Measurements from ENCODE around the gene CCNI2. TPM values are rescaled to one million over a fixed set of nuclear protein-coding genes. Genes with fewer than 3 reads are reported as not detected.

Gene CCNI2
- total RNA-seq, 1 donor from 2014 or later, result 0.34 TPM

DNA sequence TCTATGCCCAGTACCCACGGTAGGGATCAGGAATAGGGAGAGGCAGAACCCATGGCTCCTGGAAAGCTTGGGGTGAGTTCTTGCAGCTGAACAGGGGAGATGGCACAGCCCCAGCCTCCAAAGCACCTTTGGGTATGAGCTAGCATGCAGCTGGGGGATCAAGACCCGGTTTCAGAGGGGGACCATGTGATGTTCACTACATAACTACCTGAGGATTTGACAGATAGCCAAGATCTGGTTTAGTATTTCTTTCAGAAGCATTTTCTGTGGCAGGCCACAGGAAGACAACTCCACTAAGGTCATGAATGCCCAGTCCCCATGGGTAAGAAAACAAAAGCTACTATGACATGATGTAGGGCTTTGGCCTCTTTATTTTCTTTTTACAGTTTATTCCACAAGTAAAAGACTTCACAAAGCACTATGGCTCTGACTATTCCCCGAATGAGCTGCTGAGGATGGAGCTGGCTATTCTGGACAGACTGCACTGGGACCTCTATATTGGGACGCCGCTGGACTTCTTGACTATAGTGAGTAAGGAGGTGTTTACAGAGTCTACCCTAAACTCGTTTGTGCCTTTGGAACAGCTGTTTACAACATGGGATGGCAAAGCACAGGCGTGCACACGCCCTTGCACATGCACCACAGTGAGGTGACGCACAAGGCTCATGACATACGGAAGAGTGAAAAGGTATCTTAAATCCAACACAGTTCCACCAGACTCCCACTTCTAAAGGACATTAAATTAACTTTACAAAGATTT is 3.4 kb downstream of the CCNI2 start:
- DNase-seq, result no peak

DNA sequence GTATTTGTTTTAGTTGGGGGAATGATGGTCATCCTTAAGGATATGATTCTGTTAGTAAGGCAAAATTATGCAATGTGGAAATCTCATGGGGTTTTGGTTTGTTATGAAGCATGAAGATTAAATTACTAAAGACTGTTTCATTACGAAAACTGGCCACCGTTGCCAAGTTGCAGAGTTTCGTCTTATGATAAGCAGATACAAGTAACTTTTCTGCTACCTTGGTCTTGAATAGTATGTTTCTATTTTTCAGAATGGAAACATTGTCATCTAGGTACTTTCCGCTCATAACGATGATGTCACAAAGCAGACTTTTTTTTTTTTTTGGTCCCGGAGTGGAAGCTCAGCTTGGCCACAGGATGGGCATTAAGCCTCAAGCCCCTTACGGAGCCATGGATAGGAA is 4.2 kb downstream of the CCNI2 start:
- DNase-seq, result no peak

DNA sequence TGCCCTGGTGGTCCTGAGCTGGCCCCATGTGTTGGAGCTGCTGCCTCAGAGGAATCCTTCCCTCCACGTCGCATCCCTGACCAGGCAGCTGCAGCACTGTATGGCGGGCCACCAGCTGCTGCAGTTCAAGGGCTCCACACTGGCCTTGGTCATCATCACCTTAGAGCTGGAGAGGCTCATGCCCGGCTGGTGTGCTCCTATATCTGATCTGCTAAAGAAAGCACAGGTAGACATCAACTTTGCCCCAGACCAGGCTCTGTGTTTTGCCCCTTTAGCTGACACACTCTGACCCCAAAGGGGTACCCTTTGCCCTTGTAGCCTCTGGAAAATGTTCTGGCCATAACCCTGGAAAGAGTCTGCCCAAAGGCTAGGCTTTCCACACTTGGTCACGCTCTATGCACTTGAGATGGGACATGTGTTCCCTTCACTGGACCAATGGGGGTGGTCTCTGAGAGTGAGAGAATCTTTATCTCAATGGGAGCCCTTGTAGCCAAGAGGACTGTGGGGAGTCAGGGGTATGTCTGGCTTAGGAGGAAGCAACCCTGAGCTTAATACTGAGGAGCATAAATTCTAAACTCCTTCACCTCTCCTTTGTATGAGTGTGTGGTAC is 4.8 kb downstream of the CCNI2 start:
- no peak for DNase-seq

DNA sequence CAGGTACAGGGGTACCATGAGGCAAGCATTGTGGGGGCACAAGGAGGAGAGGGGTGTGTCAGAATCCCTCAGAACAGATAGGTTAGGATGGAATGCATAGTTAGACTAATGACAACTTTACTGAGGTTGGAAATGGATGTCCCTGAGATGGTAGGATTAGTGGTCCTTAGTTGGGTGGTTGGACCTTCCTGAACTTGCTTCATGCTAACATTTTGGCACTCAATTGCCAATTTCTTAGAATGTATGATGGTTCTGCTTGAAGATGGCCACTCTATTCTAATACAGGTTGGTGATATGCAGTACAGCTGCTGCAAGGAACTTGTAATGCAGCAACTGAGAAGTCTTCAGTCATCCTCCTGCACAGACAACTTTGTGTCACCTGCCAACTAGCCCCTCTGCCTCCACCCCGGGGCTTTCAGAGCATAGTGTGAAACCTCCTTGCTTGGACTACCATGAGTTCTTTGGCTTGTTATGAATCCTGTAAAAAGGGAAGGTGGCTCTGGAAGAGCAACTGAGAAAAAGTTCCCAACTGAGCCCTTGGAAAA is 5.4 kb downstream of the CCNI2 start:
- no peak for DNase-seq

DNA sequence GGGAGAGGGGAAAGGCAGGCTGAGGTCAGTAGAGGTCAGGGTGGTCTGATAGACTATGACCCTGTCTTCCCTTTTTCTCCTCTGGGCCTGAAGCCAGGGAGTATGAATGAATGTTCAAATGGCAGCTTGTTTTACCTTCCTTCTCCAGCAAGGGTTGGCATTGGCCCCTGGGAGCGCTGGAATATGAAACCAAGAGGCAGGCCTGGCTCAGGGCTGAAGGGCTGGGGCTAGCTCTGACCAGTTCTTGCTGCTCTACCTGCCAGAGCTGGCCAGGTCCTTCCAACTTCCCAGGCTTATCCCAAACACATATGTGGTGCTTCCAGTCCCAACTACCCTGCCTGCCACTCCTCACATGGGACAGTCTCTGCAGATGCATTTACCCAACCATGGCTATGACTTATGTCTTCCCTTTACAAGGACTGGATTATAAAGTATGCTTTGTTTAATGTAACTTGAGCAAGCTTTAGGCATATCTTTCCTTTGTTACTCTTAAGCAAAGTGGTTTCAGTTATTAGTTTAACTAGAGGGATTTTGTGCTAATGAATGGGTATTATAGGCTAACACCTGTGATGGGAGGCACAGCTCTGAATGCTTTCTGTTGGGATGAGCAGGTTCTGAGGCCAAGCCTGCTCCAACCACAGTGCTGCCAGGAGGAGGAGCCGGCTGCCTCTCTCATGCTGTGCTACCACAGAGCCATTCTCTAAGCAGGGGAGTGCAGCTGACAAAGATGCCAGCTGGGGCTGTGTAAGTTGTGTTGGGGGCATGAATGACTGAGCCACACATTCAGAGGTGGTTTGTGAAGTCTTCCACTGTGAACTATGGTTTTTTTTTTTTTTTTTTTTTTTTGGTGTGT is 6.1 kb downstream of the CCNI2 start:
- DNase-seq, result no peak

DNA sequence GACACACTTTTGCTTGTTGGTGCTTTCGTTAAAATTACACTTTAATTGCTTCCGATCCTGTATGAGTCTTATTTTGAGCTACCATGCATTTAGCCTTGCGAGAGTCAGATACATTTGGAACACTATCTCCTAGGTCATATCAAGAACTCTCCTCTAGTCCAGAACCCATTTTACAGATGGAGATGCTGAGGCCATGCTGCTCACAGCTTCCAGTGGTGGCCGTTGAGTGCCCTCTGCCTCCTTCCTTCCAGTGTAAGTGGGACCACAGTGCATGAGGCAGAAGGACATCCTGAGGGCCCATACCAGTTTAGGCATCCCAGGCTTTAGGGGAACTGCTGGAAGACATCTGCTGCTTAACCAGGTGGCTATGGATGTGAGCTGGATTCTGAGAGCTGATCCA is 6.9 kb downstream of the CCNI2 start:
- no peak for DNase-seq

DNA sequence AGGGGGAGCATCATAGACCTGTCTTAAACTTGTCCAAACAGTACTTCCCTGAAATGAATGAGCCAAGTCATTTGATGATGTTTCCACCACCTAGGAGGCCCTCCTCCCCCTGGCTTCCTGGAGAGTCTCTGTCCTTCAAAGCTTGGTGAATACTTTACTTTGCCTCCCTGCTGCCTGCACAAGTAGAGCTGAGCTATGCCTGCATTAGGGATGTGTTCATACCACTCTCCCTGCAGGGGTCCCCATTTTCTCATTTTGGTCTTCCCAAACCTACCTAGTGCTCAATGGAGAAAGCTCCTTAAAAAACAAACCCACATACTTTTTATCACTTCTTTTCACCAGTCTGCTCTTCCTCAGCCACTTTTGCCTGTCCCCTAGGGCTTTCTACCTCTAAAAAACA is 7.7 kb downstream of the CCNI2 start:
- peak; percentile 55 for DNase-seq

DNA sequence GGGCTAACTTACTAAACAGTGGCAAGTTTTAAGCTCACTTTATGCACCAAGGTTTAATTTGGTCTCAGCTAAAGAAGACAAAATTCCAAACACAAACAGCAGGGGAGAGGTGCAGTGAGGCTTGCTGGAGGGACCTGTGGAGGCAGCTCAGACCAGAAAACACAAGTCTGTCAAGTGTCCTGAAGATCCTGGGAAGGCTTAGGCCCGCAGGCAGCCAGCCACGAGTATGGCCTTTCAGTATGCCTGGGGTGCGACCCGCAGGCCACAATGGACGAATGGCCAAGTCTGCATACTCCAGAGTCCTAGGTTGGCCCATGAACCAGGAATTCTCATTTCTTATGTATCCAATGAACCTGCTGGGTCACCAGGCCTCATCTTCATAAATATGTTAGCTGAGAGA is 9.3 kb downstream of the CCNI2 start:
- DNase-seq, result no peak

DNA sequence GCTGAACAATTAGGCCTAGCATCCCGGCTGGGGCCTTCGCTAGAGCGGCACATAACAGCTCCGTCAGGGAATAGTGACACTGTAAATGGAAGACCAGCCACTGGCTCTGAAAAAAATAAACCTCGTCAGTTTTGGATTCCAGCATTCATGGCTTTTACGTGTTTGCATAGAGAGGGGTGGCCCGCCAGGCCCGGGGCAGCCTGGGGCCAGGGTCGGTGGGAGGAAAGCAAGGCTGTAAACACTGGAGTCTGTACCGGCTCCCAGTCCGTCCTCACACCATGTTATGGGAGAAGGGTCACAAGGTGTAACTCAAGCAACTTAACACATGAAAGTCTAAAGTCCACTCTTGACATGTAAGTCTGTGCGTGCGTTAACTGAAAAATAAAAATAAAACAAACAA is 11.2 kb downstream of the CCNI2 start:
- no peak for DNase-seq

DNA sequence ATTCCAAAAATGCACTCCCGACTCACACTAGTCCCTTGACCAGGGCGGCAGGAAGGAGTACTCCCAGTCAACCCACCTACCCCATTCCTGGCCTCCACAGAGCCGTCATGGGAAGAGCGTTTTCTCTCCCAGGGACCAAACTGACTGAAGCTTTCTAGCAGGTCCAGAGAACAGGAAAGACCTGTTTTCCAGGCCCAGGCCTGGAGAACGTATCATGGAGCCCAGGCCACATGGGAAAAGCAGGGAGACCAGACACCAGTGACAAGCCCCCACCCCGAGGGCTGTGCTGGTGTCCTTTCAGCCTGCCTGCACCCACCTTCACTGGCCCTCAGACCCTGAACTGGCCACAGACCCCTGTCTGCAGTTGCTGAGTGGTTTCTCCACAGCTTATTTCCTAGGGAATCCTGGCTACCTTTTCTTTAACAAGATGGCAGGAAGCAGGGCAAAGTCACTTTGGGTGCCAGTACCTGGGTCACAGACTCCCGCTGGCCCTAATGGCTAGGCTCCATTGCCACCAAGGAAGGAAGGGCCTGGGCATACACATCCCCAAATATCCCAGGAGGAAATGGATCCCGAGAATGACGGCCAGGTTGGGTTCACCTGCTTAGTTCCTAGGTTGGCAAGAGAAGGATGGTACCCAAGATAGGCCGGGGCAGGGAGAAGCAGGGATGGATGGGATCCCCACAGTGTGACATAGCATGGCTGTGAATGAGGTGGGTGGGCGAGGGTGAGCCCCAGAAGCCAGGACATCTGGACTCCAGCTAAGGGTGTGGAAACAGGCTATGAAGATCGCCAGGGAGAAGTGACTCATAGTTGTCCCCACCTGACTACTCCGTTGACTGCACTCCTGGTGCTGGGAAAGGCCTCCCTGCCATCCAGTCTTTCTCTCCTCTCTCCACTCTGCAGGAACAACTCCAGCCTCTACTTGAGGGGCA is 12.2 kb downstream of the CCNI2 start:
- no peak for DNase-seq

DNA sequence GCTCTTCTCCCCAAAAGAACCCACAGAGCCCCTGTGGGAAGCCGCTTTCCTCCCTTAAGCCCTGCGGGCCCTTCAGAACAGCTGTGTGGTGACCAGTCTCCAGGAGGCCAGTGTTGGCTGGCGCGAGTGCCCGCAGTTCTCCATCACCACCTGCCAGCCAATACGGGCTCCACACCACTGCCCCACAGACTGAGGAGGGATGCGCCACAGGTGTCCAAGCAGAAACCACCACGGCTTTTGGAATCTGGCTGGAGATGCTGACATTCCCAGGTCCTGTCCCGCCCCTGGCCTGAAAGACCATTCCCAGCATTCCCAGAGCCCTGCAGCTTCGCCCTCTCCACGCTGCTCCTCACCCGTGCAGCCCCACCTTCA is 12.8 kb downstream of the CCNI2 start:
- no peak for DNase-seq

DNA sequence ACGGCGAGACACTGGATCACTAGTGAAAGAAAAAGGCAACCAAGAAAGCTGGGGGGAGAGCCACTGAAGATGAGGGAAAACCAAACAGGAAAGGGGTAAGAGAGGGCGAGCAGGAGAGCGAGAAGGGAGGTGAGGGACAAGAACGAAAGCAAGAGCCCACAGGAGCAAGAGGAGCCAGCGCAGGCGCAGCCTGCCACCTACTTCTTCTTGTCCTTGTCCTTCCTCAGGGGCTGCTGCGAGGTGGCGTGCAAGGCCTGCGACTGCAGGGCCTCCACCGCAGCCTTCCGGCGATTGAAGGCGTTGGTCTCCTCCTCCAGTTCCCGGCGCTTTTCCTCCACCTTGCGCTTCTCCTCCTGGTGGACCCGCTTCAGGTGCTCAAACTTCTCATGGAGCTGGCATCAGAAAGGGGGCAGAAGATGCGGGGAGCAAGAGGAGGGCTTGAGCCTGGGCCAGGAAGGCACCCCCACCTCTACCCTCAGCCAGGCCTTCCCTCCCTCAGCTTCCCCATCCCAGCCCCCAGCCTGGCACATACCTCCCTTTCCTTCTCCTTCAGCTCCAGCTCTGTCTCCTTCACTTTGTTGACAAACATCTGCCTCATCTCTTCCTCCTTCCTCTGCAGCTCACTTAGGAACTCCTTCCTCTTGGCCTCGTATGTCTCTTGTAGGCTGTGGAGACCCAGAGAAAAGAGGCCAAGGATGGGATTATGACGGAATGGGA is 13.5 kb downstream of the CCNI2 start:
- no peak for DNase-seq

DNA sequence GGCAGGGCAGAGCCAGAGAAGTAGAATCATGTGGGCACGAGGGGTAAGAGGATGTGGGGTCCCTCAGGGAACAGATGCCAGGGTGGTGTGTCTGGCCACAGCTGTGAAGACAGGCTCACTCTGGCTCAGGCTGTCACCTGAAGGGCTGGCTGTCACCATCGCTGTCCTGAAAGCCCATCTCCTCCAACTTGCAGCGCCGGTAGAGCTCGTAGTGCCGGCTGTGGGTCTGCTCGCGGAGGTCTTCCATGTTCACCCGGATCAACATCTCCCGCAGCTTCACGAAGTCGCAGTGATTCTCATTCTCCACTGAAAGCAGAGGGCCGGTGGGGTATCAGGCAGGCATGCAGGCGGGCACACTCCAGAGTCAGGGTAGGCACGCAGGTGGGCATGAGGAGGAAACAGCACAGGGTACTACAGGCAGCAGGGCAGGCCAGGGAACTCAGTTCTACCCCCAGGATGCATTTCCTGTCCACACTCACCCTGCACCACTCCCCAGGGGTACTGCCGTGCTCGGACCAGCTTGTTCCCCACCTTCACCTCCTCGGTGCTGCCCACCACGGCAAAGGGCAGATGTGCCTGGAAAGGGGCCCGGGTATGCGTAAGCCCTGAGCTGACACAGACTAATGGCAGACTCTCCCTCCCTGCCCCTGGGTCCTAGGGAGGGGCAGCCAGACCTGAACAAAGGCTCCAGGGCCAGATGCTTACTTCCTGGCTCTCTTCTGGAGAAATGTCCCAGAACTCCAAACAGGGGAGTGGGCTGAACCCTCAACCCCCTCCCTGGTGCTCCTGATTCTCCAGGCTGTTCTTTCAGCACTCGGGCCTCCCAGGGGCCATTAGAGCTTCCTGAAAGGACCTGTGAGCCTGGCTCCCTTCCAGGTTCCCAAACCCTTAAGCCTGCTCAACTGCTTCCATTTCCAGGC is 14.4 kb downstream of the CCNI2 start:
- DNase-seq, result no peak

DNA sequence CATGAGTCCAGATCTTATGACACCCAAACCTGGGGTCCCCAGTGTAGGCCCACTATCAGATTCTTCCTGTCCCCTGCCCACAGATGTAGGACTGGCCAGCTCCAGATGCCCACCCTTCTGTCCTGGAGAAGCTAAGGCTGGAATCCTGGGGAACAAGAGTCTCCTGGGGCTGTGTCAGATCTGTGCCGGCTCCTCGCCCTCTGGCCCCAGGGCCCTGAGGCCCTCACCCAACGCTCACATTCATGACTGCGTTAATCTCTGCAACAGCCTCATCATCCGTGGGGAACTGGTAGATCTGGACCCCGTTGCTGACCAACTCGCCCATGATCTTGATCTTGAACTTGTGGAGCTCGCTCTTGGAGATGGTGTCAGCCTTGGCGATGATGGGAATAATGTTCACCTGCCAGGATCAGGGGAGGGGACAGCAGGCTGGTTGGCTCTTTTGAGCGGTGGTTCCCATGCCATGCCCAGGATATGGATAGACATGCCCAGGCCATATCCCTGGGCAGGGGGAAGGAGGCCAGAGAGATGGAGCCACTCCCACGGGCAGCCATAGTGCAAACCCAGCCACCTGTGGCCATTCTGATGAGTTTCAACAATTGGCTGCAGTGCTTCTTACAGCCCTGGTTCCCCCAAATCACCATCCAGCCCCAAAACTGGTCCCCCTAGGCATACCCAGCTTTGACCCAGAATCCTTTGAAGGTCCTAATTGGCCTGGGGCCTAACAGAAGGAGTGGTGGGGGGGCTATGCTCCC is 15.2 kb downstream of the CCNI2 start:
- no peak for DNase-seq

DNA sequence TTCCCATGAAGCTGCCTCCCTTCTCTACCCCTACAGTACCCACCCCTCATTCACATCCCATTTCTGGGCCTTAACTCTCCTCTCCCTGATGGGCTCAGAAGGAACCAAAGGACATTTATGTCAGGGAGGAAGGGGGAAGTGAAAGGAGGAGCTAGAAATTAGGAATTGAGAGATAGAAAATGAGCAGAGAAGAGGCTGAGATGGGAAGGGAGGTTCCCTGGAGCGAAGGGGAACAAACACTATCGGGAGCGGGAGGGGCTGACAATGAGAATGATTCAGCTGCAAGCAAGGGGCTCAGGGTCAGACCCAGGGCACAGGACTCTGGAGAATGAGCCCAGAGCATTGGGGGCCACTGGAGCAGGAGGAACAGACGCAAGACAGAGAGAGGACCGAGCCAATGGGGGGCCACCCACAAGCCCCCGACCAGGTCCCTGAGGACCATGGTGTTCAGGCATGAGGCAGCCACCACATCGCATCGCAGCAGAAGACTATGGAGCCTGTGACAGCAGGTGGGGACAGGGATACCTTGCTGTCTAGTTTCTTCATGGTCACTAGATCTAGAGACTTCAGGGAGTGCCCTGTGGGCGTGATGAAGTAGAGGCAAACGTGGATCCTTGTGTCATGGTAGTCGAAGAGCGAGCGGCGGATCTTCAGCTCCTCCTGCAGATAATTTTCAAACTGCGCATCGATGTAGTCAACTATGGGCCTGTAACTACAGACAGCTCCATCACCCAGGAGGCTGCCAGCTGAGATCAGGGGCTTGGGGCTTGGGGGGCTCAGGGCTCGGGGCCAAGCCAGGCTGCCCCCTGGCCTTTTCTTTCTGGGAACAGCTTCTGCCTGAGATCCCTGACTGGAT is 16.2 kb downstream of the CCNI2 start:
- DNase-seq, result no peak

DNA sequence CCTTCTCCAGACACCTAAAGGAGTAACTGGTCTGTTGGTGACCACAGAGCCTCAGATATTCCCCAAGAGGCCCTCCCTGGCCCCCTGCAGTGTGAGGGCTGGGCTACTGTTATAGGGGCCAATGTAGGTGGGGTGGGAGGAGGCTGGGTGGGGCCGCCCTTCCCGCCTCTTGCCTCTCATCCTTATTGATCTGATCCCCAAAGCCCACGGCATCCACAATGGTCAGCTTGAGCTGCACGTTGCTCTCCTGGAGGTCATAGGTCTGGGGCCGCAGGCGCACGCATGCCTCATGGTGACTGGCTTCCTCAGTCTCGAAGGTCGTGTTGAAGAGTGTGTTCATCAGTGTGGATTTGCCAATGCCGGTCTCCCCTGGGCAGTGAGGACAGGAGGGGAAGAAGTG is 16.8 kb downstream of the CCNI2 start:
- DNase-seq, result no peak

DNA sequence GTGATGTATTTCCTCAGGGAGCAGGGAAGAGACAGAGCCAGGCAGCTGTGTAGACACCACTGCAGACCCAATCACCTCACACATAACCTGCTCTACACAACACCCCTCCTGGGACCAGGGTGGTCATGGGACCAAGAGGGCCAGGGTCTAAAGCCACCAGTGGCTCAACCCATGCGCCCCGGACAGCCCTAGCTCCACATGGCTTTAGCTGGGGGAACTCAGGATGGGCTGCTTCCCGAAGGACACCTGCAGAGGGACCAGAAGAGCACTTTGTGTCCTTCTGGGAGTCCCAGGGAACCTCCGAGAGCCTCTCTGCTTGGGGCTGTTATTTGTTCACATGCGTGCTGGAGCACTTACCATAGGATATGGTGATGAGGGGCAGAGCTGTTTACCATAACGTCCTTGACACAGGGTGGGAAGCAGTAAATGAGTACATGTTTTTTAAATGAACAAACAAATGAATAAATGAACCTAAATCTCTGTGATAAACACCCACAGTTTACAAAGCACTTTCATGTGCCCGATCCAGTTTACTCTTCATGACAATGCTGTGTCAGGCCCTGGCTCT is 17.5 kb downstream of the CCNI2 start:
- no peak for DNase-seq

DNA sequence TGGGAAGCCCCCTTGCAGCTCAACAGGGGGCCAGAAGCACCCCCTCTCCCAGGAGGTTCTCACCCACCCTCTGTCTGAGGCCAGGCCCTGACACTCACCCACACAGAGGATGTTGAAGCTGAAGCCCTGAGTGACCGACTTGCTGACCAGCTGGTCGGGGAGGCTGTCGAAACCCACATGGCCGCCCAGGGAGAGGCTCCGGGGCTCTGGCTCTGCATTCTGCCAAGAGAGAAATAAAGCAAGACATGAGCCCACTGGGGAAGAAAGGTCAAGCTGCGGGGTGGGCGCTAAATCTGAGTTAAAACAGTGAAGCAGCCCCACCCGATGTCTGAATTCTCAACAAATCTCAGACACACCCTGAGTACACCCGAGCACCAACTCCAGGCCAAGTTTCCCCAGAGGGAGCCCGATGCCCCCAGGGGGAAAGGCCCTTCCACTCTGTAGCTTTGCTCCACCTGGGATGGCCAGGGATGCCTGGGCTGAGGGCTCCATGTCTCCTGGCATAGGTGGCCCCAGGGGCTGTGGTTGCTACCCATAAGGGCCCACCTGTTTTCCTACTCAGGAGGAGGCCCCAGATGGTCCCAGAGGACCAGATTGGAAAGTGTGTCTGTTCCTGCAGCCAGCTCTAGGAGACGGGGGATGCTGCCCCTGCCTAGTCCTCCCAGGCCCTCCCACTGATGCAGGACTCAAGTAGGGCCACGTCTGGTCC is 18.2 kb downstream of the CCNI2 start:
- DNase-seq, result no peak

Data from dermis blood vessel endothelial cell (primary cell).